GM19328 (cell line): ENCODE measurements around the gene BPIFB2.

ENCODE experiments used
- ATAC-seq: cut with Tn5 transposase; IDR thresholded peaks from one replicate; pipeline ENCODE4 v1.9.1; 2021; ENCODE audit warnings: mild to moderate bottlenecking, moderate library complexity; ENCODE audit not compliant: unreplicated experiment

Gene BPIFB2

GRCh38 chr20:32984196-32984595 lies 23.3 kb upstream of the BPIFB2 start:
- no peak for ATAC-seq

DNA sequence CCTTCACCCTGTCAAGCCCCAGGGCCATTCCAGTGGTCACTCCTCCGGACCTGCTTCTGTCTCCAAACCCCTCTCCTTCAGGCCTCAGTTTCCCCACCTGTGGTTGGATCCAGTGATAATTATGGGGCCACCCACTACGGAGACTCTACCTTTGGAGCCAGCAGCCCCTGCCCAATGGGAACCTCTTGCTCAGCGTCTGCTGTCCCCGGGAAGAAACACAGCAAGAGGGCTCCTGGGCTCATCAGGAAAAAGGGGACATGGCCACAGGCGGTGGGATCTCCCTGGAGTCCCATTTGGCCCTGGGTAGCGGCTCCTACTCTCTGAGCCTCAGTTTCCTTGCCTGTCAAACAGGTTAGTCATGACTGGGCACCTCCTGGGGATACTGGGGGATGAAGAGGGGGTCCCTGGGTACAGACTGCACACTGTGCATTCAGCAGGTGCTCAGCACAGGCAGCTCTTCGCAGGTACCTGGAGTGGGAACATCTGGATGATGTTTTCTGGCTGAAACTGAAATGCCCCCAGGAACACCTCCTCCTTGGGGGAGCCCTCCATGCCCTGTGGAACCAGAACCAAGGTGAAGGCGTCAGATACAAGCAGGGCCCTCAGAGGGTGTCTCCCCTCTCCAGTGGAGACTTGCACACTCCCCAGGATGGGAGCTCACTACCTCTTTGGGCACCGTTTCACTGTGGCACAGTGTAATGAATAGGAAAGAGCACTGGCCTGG lies 22.7 kb upstream of the BPIFB2 start:
- no peak for ATAC-seq

DNA sequence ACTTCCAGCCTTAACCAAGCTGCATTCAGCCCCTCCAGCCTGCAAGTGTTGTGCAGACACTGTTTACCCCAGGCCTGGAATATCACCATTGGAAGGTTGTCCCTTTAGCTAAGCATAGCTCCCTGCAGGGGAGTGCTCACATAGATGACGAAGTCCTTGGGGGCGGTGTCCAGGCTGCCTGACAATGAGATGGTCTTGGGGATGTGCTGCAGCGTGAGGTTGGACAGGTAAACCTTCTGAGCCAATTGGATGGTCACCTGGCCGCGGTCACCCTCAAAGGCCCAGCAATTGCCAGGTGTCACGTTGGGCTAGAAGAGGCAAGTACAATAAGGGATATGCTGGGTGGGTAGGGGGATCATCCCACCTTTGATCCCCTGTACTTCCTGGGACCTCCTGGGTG lies 21.9 kb upstream of the BPIFB2 start:
- no peak for ATAC-seq

GRCh38 chr20:32986331-32986966 lies 21.1 kb upstream of the BPIFB2 start:
- ATAC-seq = no peak

DNA sequence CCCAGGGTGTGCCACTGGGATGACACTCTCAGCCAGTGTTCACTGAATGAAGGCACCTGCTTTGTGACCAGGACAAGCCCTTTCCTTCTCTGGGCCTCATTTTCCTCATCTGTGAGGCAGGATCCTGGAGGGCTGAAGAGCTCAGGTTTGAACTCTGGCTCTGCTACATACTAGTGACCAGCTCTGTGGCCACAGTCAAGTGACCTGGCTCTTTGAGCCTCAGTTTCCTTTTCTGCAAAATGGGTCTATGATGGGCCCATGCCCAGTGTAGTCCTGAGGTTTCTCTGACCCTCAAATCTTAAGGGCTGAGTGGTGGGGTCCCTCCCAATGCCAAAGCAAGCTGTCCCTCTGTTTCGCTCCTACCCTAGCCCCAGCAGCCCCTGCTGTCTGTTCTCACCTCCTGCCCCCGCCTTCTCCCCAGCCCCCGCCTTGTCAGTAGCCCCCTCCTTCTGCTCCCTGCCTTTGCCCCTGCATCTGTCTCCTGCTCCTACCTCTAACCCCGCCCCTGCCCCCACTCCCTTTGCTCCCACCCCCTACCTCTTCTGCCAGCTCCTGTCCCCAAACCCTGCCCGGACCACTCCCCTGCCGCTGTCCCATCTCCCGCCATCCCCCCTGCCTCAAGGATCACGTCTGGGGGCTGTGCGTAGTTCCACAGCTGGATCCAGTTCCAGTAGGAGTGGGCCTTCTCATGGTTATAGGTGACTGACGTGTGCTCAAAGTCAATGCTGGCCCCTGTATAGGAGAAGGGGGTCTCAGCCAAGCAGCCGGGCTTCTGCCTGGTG lies 20.3 kb upstream of the BPIFB2 start:
- no peak for ATAC-seq

DNA sequence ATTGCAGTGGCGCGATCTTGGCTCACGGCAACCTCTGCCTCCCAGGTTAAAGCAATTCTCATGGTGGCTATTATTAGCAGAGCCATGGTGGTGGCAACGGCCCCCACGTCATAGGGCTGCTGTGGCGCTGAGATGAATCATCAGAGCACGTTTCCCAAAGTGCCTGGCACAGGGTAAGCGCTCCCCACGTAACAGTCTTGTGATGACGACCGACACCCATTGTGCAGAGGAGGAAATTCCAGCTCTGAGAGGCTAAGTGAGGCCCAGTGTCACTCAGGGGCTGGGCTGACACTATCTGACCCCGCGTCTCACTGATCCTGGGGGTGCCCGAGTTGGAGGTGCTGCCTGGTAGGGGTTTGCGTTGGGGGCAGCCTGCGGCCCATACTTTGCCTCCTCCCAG lies 19.5 kb upstream of the BPIFB2 start:
- no peak for ATAC-seq

DNA sequence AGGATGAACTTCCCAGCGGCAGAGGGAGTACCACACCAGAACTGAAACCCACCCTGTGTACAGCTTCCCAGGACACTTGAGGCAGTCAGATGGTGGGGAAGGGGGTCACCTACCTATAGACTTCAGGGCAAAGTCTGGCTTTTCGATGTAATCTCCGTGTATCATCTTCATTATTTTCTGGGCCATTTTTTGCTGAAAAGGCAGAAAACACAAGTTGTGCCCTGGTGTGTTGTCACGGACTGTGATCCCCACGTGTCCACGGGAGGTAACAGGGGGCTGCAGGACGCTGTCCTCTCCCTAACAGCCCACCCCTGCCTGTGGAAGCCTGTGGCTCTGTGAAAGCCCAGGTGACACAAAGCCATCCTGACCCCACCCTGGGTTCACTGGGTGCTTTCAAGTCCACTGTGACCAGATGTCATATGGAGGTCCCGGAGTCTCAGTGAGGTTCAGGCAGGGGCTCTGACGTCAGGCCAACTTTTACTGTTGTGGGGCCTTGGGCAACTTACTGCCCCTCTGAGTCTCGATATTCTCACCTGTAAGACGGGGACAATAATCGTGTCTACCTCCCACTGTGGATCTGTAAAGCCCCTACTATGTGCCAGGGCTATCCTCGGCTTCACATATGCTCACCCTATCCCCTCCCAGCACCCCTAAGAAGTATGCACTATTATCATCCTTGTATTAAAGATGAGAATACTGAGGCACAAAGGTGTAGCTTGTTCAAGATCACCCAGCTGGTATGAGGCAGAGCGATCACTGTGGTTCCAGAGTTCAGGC lies 17.8 kb upstream of the BPIFB2 start:
- ATAC-seq = no peak

DNA sequence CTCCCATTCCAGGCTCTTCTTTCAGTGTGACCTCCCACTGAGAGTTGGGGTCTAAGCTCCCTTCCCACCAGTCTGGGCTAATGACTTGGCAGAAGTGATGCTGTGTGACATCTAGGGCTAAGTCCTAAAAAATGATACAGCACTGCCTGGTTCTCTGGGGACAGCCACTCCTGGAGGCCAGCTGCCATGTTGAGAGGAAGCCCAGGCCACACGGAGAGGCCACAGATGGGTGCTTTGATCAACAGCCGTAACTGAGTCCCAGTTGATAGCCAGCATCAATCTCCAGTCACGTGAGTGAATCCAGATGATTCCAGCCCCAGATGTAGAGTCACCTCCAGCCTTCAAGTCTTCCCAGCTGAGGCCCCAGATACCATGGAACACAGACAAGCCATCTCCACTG lies 17.1 kb upstream of the BPIFB2 start:
- ATAC-seq = no peak

- ATAC-seq = no peak
Observed at GRCh38 chr20:32991383-32991782, 16.1 kb upstream of the BPIFB2 start.

- no peak for ATAC-seq
Observed at GRCh38 chr20:32991792-32992641, 15.5 kb upstream of the BPIFB2 start.

GRCh38 chr20:32993496-32994050 lies 13.9 kb upstream of the BPIFB2 start:
- ATAC-seq = no peak

DNA sequence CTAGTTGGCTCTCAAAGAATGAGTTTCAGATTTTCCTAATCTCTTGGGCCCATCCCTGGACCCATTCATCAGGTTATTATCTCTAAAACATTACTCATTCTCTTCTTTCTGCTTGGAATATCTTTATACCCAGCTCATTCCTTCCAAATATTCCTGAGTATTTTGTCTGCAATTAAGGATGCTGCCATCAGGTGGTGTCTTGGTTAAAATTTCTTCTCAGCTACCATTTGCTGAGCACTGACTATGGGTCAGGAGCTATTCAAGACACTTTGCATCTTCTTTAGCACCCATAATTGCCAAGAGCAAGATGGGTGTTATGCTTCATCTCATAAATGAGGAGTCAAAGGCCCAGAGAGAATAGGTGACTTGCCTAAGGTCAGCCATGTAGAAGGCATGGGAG lies 11.7 kb upstream of the BPIFB2 start:
- no peak for ATAC-seq

DNA sequence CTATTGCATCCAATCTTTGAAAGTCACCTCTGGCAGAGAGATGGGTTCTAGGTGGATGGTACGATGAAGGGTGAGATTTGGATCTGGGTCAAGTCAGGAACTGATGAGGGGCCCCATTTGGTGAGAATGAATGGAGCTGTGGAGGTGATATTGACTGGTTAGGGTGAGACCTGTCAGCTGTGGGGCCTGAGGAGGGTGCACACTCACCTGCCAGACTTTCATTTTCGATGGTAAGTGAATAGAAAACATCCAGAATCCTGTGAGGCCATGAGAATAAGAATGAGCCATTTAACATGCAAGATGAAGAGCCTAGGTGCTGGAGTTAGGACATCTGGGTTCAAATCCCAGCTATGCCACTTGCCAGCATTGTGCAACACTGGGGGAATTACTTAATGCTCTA lies 10.1 kb upstream of the BPIFB2 start:
- ATAC-seq = no peak

GRCh38 chr20:32999603-33000250 lies 7.8 kb upstream of the BPIFB2 start:
- no peak for ATAC-seq

GRCh38 chr20:33000802-33001466 lies 6.6 kb upstream of the BPIFB2 start:
- no peak for ATAC-seq

GRCh38 chr20:33002087-33002808 lies 5.3 kb upstream of the BPIFB2 start:
- ATAC-seq = no peak

- no peak for ATAC-seq
Observed at GRCh38 chr20:33004141-33004751, 3.3 kb upstream of the BPIFB2 start, which contains the start of gene SUN5. SUN5 (minus strand) TSS chr20:33004433; CDS start chr20:33004340, 93 bp downstream.

DNA sequence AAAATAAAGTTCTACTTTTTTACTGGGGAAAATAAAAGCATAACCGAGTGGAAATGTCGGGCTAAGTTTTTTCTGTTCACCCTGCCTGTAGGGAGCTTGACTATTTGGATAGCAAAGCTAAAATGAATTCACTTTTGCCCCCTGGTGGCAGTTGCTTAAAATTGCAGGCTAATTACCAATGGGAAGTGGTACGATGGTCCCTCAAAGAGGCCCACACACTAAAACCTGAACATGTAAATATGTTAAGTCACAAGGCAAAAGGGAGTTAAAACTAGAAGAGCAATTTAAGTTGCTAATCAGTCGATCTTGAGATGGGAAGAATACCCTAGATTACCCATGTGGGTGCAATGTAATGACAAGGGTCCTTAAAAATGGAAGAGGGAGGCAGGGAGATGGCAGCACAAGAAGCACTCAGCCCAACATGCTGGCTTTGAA lies 2.4 kb upstream of the BPIFB2 start:
- ATAC-seq = no peak
